GM20000 (cell line): Measurements from ENCODE around the gene RAB43.

ENCODE experiments used
- DNase-seq: peaks from one replicate; pipeline ENCODE4 v3.0.0; 2012; ENCODE audit warnings: low spot score
- CTCF ChIP-seq: IDR thresholded peaks from 2 replicates; pipeline ENCODE4 v1.5.1; 2012; ENCODE audit warnings: mild to moderate bottlenecking, control low read depth; ENCODE audit errors: extremely low read depth, missing control alignments

RAB43 gene

DNA sequence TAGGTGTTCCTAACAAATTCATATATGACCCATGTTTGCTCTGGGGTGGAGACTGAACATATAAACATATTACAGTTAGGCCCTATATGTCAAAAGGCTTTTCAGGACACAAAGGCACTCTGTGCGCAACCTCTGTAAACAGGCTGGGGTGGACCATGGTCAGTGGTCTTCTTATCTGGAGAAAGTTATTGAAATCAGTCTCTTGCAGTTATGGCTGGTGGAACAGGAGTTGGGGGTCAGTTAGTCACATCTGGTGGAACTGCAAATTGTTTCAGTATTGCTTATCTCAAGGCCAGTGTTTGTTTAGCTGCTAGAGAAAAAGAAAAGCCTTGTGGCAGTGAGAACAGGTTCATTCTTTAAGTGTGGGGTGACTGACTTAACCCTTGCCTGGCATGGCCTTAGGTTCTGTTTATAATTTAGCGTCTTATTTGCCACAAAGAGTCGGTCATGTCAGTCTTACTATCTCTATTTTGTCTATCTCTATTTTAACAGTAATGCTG is 66.9 kb downstream of the RAB43 start:
- DNase-seq, result no peak
- TF ChIP-seq CTCF, result no peak

DNA sequence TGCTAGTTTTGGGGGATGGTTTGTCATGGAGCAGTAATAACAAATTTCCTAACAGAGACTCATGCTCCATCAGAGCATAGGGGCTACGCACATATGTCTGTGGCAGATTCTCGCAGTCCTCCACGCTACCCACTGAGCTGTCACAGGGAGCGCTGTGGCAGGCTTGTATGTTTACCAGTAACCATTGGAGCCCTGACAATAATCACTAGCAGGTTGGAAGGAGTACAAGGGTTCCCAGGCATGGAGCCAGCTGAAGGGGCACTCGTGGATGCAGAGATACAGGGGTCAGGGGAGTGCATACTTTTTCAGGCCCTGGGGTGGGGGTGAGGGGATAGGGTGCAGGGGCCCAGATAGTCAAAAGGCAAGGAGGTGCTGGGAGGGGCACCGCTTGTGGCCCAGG is 68.9 kb downstream of the RAB43 start:
- no peak for DNase-seq
- TF ChIP-seq CTCF, result no peak

DNA sequence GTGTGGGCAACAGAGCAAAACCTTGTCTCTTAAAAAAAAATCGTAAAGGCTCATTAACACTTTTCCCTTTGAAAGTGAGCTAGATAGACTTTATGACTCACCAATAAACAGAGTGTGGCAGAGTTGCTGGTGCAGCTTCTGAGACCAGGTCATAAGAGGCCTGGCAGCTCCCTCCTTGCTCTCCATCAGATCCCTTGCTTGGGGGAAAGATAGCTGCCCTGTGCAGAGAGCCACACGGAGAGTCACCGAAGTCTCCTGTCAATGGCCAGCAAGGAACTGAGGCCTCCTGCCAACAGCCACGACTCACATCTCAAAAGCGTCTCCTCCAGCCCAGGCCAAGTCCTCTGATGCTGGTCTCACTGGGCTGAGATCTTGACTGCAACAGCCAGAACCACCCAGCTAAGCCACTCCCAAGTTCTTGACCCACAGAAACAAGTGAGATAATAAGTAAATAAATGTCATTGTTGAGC is 69.7 kb downstream of the RAB43 start:
- TF ChIP-seq CTCF, result no peak
- DNase-seq, result no peak

DNA sequence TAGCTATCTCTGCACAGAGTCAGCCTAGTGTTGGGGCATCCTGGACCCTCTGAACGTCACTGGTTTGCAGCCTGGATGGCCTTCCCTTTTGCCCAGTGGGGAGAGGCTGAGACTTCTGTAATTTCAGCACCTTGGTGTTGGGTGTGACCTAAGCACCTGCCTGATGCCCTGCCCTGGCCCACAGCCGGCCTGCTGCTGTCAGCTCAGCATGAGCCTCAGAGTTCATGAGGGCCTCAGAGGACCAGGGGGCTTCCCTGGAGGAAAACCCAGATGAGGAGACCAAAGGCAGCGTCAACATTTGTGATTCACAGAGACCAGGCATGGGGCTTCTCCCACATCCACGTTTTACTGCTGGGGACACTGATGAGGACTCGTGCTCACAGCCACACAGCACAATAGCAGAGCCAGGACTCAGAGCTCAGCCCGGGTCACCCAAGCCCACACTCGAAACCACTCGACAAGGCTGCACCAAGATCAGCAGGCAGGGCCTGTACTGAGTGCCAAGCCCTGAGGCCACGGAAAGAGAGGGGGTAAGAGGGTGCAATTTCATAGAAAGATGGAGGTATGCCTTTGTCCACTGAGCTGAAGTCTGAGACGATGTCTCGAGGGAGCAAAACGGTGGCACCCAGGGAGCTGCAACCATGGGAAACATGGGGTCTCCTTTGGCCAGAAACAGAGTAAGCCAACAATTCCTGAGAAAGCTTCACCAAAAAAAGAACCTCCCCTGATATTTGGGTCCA is 70.9 kb downstream of the RAB43 start:
- no peak for TF ChIP-seq CTCF
- DNase-seq, result no peak

DNA sequence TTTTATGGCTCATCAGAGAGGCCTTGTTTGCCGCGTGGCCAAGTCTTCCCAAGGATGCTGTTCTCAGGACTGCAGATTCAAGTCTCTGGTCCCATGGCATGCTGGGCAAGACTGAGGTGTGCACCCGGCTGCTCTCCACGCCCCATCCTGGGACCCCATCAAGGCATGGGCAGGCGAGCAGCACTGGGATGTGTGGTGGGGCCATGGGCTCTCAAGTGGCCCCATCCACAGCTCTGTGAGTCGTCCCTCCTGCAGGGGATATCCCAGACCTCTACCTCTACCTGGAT is 74.1 kb downstream of the RAB43 start:
- DNase-seq, result no peak
- TF ChIP-seq CTCF, result no peak

GRCh38 chr3:129046732-129047552 is 74.7 kb downstream of the RAB43 start:
- TF ChIP-seq CTCF, result no peak
- DNase-seq, result no peak

GRCh38 chr3:129046037-129046731 is 75.4 kb downstream of the RAB43 start:
- DNase-seq, result no peak
- TF ChIP-seq CTCF, result no peak
